ENCODE data around the gene GRB2.
A peak's percentile ranks its signal among the peaks of the same experiment; 100 is the strongest.

The GRB2 gene

GRCh38 chr17:75271955-75272847, 133.3 kb downstream of the GRB2 start:
- peak; percentile 40 for DNase-seq

- peak; percentile 73 for DNase-seq
These were observed 134.1 kb downstream of the GRB2 start for GRCh38 chr17:75271233-75271954.

GRCh38 chr17:75270966-75271232, 134.6 kb downstream of the GRB2 start, which contains the start of gene MIF4GD:
Gene MIF4GD (minus strand): TSS chr17:75271231. CDS start chr17:75270195, 1,036 bp downstream.
- no peak for DNase-seq

DNA sequence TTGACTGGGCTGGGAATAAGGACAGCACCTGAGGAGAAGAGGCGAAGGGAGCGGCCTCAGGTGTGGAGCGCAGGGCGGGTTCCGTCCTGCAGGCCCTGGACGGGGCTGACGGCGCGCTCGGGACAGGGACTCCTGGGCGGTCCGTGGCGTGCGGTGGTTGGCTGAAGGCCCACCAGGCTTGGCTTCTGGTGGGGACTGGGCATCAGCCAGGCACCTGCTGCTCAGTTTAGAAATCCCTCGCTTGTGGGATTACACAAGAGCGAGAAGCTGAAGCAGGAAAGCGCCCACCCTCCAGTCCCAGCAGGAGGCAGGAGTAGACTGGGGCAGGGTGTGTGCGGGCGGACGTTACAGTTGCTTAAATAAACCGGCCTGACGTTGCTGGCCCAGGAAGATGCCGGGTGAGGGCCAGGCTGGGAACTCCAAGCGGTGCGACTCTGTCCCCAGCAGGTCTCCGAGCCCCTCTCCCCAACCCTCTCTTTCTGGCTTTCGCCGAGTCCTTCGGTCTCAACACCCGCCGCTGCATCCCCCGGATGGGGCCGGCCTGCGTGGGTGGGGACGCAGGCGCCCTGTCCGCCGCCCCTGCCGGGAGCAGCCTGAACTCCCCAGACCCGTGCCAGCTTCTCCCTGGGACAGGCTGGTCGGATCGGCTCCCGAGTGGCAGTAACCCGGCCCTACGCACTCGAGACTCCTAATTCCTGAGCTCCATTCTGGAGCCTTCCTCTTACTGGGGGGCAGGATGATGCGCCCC, 135.1 kb downstream of the GRB2 start:
- DNase-seq: peak; percentile 81

DNA sequence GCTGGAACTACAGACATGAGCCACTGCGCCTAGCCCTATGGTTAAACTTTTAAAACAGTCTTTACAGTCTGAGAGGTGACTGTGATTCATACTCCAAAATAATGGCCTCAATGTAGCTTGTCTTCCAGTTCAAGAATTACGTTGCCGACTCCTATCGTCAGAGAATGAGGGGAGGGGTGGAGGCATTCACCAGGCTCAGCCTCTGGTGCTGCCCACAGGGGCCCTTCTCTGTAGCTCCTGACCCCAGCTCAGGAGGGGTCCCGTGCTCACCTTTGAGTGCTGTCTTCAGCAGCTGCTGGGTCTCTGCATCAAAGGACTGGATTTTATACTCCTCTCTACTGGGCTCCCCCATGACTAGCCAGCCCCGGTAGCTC, 135.6 kb downstream of the GRB2 start:
- no peak for DNase-seq
